Testis (tissue), 2 donors: Measurements from ENCODE around the gene CD83.

Experiments used
- POLR2A ChIP-seq: fragments of 450-650 bp; IDR thresholded peaks from one replicate; pipeline ENCODE4 v1.6.1; 2017; ENCODE audit warnings: antibody characterized with exemption, mild to moderate bottlenecking, moderate library complexity
- TF ChIP-seq, protein P1 (sequence below), 3 experiments: fragments of 450-650 bp in 2 of 3; fragments of 200-600 bp in 1 of 3; sonication (generic) in 1 of 3; IDR thresholded peaks; one replicate each; pipeline ENCODE4 v1.5.1; 2016 to 2019; ENCODE audit warnings: antibody characterized with exemption in 3 of 3, mild to moderate bottlenecking in 2 of 3, moderate library complexity in 1 of 3

DNA sequence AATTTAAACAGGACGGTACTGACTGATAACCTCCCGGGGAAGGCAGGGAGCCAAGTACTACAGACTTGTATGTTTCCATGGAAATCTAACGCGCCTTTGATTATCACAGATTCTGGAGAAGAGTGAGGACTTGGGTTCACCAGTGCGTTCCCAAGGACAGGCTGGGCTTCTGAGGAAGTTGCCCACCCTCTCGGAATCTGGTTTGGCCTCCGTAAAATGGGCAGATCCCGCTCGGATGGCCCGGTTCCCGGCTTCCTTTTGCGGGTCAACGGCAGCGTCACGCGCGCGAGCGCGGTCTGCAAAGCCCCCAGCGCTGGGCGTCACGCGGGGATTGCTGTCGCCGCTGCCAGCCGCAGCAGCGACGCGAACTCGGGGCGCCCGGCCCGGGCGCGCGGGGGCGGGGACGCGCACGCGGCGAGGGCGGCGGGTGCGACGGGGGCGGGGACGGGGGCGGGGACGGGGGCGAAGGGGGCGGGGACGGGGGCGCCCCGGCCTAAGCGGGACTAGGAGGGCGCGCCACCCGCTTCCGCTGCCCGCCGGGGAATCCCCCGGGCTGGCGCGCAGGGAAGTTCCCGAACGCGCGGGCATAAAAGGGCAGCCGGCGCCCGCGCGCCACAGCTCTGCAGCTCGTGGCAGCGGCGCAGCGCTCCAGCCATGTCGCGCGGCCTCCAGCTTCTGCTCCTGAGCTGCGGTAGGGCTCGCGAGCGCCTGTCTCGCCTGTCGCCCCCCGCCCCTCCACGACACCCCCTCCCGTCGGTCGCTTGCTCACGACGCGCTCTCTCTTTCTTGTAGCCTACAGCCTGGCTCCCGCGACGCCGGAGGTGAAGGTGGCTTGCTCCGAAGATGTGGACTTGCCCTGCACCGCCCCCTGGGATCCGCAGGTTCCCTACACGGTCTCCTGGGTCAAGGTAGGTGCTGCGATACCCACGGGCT is at the start of gene CD83:
- TF ChIP-seq, protein P1, sequence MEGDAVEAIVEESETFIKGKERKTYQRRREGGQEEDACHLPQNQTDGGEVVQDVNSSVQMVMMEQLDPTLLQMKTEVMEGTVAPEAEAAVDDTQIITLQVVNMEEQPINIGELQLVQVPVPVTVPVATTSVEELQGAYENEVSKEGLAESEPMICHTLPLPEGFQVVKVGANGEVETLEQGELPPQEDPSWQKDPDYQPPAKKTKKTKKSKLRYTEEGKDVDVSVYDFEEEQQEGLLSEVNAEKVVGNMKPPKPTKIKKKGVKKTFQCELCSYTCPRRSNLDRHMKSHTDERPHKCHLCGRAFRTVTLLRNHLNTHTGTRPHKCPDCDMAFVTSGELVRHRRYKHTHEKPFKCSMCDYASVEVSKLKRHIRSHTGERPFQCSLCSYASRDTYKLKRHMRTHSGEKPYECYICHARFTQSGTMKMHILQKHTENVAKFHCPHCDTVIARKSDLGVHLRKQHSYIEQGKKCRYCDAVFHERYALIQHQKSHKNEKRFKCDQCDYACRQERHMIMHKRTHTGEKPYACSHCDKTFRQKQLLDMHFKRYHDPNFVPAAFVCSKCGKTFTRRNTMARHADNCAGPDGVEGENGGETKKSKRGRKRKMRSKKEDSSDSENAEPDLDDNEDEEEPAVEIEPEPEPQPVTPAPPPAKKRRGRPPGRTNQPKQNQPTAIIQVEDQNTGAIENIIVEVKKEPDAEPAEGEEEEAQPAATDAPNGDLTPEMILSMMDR (IDR thresholded peaks at IDR 0.05) = no peak
- no peak for TF ChIP-seq POLR2A
